ENCODE measurements around the gene MAP3K10.

MAP3K10 gene

GRCh38 chr19:40210889-40211288 lies 19.7 kb downstream of the MAP3K10 start:
- no peak overlapping the region for H3K4me3 ChIP-seq (ENCODE audit: control insufficient read depth, low read depth, low read length)
- TF ChIP-seq CTCF (conservative IDR thresholded peaks at IDR 0.05; ENCODE audit: control insufficient read depth, insufficient read depth, low read depth, low read length) = no peak
- no peak for DNase-seq (ENCODE audit: low read depth)

- no peak overlapping the region for H3K4me3 ChIP-seq (ENCODE audit: control insufficient read depth, low read depth, low read length)
- no peak for DNase-seq (ENCODE audit: low read depth)
- TF ChIP-seq CTCF (conservative IDR thresholded peaks at IDR 0.05; ENCODE audit: control insufficient read depth, insufficient read depth, low read depth, low read length) = no peak
Measured at GRCh38 chr19:40213251-40213829, 22.1 kb downstream of the MAP3K10 start.

GRCh38 chr19:40213882-40214570 lies 22.8 kb downstream of the MAP3K10 start:
- H3K4me3 ChIP-seq (ENCODE audit: control insufficient read depth, low read depth, low read length) = no peak overlapping the region
- DNase-seq (ENCODE audit: low read depth) = no peak
- TF ChIP-seq CTCF (conservative IDR thresholded peaks at IDR 0.05; ENCODE audit: control insufficient read depth, insufficient read depth, low read depth, low read length) = no peak

GRCh38 chr19:40214936-40215335 lies 23.7 kb downstream of the MAP3K10 start:
- DNase-seq (ENCODE audit: low read depth) = no peak
- TF ChIP-seq CTCF (conservative IDR thresholded peaks at IDR 0.05; ENCODE audit: control insufficient read depth, insufficient read depth, low read depth, low read length) = no peak

GRCh38 chr19:40216013-40216776 lies 25.0 kb downstream of the MAP3K10 start:
- H3K4me3 ChIP-seq (ENCODE audit: control insufficient read depth, low read depth, low read length) = no peak overlapping the region

More at GRCh38 chr19:40214936-40215335, 23.7 kb downstream of the MAP3K10 start:
- H3K4me3 ChIP-seq (ENCODE audit: control insufficient read depth, low read depth, low read length) = no peak overlapping the region

GRCh38 chr19:40216777-40217026 lies 25.5 kb downstream of the MAP3K10 start:
- no peak for DNase-seq (ENCODE audit: low read depth)
- H3K4me3 ChIP-seq (ENCODE audit: control insufficient read depth, low read depth, low read length) = no peak overlapping the region
- no peak for TF ChIP-seq CTCF (conservative IDR thresholded peaks at IDR 0.05; ENCODE audit: control insufficient read depth, insufficient read depth, low read depth, low read length)

More at GRCh38 chr19:40216013-40216776, 25.0 kb downstream of the MAP3K10 start:
- no peak for DNase-seq (ENCODE audit: low read depth)
- TF ChIP-seq CTCF (conservative IDR thresholded peaks at IDR 0.05; ENCODE audit: control insufficient read depth, insufficient read depth, low read depth, low read length) = no peak
